HG03520 (cell line): ENCODE results near the gene HOXC11.

Experiments used
- ATAC-seq: cut with Tn5 transposase; IDR thresholded peaks from one replicate; pipeline ENCODE4 v1.9.1; 2021; ENCODE audit warnings: mild to moderate bottlenecking, moderate library complexity; ENCODE audit not compliant: unreplicated experiment

HOXC11 gene

GRCh38 chr12:53941750-53942149, 31.2 kb upstream of the HOXC11 start:
- no peak for ATAC-seq

DNA sequence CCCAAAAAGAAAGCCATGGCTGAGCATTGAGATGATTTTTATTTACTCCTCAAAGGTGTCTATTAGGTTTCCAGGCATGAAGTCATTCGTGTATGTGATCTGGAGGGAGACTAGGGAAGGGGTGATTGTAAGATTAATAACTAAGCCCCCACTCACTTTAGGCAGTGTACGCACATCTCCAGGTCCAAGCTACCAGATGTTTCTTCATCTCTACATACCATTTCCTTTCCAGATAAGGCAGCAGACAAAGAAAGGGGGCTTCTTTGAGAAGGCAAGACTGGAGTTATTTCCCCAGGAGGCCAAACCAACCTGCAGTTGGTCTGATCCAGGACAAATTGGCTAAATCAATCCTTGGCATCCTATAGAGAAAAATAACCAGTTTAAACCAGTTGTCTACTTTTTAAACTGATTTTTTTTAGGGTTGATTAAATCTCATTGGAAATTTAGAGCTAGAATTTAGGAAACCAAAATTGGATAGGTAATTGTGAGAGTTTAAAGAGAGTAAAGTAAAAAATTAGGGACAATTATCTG, 30.4 kb upstream of the HOXC11 start:
- ATAC-seq: no peak

- no peak for ATAC-seq
These were observed 28.7 kb upstream of the HOXC11 start for GRCh38 chr12:53944209-53944608.

DNA sequence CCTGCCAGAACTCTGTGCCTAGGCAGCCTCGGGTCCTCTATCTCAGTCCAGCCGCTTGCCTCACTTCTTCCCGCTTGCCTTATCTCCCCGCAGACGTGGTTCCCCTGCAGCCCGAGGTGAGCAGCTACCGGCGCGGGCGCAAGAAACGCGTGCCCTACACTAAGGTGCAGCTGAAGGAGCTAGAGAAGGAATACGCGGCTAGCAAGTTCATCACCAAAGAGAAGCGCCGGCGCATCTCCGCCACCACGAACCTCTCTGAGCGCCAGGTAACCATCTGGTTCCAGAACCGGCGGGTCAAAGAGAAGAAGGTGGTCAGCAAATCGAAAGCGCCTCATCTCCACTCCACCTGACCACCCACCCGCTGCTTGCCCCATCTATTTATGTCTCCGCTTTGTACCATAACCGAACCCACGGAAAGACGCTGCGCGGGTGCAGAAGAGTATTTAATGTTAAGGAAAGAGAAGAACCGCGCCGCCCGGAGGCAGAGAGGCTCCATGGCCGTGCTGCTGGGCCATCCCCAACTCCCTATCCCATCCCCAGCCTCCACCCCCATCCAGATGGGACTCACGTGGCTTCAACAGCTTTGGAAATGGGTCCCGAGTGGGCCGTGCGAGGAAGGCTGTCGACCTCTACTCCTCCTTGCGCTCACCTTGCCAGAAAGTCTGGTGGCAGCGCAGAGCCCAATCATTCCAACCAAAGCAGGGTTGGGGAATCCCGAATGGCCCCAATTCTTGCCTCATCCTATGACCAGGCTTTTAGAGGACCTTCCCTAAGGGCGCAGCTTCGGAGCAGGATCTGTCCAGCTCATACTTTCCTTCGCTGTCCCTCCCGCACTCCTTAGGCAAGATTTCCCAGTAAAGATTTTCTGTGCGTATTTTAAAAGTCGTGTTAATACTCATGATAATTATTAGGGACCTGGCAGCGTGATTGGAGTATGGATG, 27.7 kb upstream of the HOXC11 start:
- ATAC-seq: no peak

DNA sequence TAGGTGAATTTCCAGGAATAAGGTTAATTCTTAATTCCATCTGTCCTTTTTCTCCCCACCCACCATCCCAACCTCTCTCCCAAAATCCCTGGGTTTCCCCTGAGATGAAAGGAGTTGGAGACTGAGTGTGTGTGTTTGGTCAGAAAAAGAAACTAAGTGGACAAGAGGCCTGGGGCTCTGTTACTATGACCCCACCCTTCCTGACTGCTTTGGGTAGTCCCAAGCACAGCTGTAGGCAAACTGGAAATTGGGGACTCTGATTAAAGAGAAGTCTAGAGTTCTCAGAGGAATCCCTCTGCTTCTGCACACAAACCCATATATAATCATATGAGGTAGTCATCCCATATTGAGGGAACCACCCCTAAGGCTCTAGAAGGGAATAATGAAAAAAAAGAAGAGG, 25.2 kb upstream of the HOXC11 start:
- ATAC-seq: no peak

DNA sequence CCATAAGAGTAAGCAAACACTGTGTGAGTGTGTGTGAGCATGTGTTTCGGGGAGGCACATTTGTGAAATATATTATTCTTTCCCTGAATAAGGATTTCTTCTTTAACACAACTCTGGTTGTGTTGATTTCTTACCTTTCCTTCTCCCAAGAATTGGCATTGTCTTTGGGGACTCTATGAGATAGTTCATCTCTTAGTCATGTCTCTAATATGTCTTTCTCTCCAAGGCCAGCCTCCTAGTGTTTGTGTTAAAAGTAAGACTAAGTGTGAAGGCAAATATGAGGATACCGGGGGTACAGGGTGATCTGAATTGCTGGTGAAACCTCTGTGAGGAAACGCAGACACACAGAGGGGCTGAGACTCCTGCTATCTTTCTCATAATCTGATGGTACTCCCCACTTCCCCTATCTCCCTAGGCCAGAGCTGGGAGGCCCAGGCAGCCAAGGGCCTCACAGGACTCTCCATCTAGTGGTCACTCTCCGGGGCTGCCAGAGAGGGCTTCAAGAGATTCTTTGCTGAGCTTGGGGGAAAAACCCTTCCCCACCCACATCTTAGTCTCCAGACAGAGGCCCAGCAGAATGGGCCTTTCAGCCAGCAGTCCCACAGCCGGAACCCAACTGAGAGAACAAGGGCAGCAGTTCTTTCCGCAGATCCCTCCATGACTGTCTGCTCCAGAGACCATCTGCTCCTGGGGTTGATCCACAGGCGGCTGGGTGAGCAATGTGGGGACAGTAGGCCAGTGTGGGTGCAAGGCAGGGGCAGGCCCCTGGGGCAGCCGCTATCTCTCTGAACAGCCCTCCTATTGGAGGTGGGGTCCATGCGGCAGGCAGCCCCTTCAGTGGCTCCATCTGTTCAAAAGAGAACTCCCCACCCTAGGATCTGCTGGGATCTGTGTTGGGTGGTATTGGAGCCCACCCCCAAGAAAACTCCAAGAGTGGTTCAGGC, 24.0 kb upstream of the HOXC11 start:
- ATAC-seq: no peak

DNA sequence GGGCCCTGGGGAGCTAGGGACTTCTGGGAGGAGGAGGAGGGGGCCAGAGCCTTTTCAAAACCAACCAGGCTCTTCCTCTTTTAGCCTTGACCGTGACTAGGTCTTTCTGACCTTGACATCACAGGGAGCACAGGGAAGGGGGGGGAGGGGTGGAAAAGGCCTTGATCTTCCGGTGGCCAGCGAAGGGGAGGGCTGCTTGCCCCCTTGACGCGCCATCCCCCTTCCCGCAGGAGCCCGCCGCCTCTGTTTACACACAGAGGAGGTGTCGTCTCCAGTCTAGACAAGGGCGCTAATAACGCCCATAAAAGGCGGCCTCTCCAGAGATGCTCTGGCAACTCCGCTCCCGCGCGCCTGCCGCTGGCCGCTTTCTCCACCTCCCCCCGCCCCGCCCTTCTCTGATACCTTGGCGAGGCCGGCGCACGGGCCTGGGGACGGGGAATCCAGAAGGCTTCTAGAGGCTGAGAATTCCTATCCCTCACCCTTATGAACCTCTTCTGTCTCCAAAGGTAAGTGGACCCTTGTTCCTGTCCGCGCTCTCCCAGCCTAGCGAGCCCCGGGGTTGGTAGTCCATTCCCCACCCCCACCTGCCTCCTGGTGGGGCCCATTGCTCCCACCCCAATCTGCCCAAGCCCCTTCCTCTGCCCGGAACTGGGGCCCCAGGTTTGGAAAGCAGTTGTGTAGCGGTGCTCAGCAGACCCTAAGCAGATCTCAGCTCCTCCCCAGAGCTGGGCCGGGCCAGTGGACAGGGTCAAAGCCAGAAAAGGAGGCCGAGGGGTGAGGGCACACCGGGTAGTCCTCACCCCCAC, 23.1 kb upstream of the HOXC11 start:
- ATAC-seq: no peak

DNA sequence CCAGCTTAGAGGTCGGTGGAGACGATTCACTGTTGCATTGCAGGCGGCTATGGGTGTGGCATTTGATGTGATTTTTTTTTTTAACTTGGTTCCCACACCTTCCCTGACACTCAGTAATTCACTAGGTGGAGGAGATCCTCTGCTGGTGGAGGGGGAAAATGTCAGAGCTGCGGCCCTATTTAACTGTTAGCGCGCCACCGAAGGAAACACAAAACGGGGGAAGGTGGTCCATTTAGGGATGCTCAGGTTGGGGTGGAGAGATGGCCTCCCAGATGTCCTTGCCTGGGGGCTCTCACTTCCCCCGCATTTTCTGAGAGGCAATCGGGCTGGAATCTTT, 22.5 kb upstream of the HOXC11 start:
- ATAC-seq: no peak

GRCh38 chr12:53950789-53951576, 21.9 kb upstream of the HOXC11 start:
- no peak for ATAC-seq

DNA sequence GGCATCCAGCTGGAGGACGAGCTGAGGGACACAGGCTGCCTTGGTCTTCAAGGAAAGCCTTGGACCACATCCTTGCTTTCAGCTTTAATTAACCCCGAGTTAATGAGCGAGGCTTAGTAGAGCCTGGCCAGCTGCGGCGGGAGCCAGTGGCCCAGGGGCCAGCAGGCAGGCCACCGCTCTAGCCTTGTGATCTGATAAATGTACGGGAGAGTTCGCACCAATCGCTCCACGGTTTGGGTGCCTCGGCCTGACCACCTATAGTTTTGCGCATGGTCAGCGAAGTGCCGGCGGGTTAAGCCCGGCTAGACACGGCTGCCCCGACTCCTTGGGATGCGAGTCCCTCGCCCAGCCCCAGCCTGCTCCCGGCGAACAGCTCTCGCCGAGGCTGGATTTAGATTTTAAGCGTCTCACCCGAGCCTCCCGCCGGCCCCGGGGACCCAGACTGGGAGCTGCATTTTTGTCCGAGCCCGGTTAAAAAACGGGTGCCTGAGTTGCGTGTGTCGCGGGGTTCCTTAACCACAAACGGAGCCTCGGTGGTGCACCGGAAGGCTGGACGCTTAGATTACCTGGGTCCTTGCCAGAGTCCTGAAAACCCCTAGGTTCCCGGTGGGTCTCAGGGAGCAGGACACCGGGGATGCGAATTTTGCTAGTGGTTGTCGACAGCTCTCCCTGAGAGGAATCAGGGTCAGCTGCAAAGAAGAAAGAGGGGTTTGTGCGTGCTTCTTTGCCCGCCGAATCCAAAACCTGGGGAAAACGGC, 21.2 kb upstream of the HOXC11 start:
- ATAC-seq: no peak

GRCh38 chr12:53952335-53952694, 20.6 kb upstream of the HOXC11 start:
- ATAC-seq: no peak

DNA sequence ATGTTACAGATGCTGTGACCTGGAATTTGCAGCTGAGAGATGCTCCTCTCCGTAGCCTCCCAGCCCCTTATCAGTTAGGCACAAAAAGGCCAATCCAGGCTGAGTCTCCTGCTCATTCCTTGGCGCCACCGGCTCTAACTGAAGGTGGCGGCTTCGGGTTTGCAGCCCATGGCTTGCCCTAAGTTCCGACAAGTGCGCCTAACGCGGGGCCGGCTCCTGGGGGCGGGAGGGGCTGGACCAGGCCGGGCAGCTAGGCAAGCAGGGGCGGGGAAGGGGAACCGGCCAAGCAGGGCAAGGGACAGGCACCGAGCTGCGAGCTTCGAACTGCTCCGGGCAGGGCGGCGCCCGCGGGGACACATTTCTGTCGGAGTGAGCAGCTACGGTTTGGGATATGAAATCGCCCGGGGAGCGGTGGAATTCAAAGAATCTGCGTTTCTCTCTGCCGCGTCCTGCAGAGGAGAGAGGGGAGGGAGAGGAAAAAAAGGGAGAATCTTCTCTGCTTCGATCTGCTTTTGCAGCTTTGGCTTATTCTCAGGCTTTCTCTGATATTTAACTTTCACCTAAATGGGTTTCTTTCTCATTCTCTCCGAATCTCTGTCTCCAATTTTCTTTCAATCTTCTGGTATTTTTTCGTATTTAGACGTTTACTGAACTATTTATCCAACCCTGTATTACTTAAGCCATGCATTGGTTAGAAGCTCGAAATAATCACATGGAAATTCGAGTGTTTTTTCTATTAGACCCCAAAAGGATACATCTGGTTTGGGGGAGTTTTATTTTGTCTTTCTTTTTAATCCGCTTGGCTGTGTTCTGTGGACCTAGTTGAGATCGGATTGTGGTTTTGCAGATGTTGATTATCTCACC, 19.8 kb upstream of the HOXC11 start:
- ATAC-seq: no peak

DNA sequence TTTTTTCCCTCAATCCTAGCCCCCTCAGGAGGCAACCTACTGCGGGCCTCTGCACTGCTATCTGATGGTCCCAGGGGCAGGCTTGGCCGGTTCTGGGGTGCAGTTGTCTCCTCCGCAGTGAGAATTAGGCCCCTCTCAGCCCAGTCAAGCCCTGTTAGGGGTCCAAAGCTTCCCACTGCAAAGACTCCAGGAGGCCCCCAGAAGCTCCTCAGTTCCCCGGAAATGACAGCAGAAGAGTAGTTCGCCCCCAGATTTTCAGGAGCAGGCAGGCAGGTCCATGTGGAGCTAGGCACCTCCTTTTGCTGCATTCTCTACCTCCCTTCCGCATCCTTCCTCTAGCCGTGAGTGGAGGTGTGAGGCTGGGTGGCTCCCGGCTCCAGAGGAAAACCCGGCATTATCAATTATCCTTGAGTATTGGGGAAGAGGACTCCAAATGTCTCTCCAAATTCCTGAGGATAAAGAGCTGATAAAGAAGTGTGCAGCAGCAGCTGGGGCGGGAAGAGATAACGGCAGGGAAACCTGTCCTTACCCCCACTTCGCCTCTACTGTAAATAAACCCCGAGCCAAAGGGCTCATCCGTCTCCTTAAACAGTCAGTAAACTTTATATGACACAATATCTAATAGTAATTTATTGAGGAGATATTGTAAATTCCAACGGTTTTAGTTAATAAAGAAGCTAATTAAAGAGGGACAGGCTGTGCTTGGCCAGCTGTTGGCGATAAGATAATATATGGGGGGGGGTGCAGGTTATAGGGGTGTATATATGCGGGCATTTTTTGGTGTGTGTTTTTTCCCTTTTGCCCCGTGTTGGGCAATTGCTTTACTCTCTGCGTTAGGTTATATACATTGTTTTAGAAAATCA, 18.9 kb upstream of the HOXC11 start:
- ATAC-seq: no peak

DNA sequence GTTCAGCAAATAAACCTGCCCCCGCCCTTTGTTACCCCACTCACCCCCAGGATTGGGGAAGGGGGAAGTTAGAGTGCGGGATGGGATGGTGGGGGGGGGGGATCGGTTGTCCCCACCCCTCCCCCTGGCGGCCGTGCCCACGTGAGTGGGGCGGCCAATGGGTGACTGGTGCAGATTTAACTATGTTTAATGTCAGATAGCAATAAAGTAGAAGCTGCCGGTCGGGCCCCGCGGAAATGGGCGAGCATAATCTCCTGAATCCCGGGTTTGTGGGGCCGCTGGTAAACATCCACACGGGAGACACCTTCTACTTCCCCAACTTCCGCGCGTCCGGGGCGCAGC, 18.3 kb upstream of the HOXC11 start, which contains the start of gene HOXC12:
Gene HOXC12 (plus strand): TSS at position 210 of the 342 bp plus-strand sequence. CDS start 27 bp downstream, at position 237.
- ATAC-seq: no peak

GRCh38 chr12:53955036-53955775, 17.7 kb upstream of the HOXC11 start:
- ATAC-seq: no peak

- ATAC-seq: no peak
These were observed 17.1 kb upstream of the HOXC11 start for GRCh38 chr12:53955776-53956250.
